OCI-LY7 (cell line): ENCODE data around the gene ATP6V1D. TPM values are rescaled to one million over a fixed set of nuclear protein-coding genes. Genes with fewer than 3 reads are reported as not detected.

Experiments
- BruUV-seq: library from RNA; stranded (reverse); fragments of 400-500 nt; replicated peaks from 2 replicates; lab custom pipeline; 2021; lab: Mats Ljungman, UMichigan
- CTCF ChIA-PET: fragments of 300-600 bp; sonication (Branson Sonifier 250); formaldehyde crosslinking; loops from one replicate; lab custom pipeline; 2022; ENCODE audit warnings: antibody characterized with exemption; ENCODE audit not compliant: unreplicated experiment; lab: Charles Lee
- POLR2A ChIA-PET: fragments of 300-600 bp; sonication (Branson Sonifier 250); formaldehyde crosslinking; loops from one replicate; lab custom pipeline; 2022; ENCODE audit warnings: antibody characterized with exemption; lab: Charles Lee
- DNase-seq: peaks from one replicate; pipeline ENCODE4 v3.0.0-alpha.2; 2015; ENCODE audit warnings: low spot score
- H2AFZ ChIP-seq: fragments of 200-600 bp; sonication (generic), shearing (Covaris generic); 2 replicates; pipeline ENCODE4 v1.6.1; 2014; ENCODE audit warnings: mild to moderate bottlenecking, antibody characterized with exemption, low read length, moderate library complexity
- H3K27ac ChIP-seq: fragments of 200-600 bp; sonication (generic); 2 replicates; pipeline ENCODE4 v1.5.1; 2014; ENCODE audit warnings: mixed run types, low read depth, mild to moderate bottlenecking, moderate library complexity, low read length, inconsistent platforms; ENCODE audit not compliant: poor library complexity, severe bottlenecking
- H3K36me3 ChIP-seq: fragments of 200-600 bp; sonication (generic); 2 replicates; pipeline ENCODE4 v1.6.1; 2014; ENCODE audit warnings: mild to moderate bottlenecking, antibody characterized with exemption, low read length, moderate library complexity, mixed read lengths; ENCODE audit not compliant: insufficient read depth
- H3K4me1 ChIP-seq: fragments of 200-600 bp; sonication (generic); 2 replicates; pipeline ENCODE4 v1.5.1; 2014; ENCODE audit warnings: mild to moderate bottlenecking, low read length; ENCODE audit not compliant: insufficient read depth, poor library complexity, severe bottlenecking
- H3K4me2 ChIP-seq: fragments of 200-600 bp; sonication (generic); 2 replicates; pipeline ENCODE4 v1.6.1; 2014; ENCODE audit warnings: mild to moderate bottlenecking, low read length
- H3K4me3 ChIP-seq: fragments of 200-600 bp; sonication (generic); 2 replicates; pipeline ENCODE4 v1.5.1; 2014; ENCODE audit warnings: mild to moderate bottlenecking, low read depth, low read length; ENCODE audit not compliant: poor library complexity, severe bottlenecking
- H3K79me2 ChIP-seq: fragments of 200-600 bp; sonication (generic); 2 replicates; pipeline ENCODE4 v1.6.1; 2016; ENCODE audit warnings: low read depth, mild to moderate bottlenecking, low read length, moderate library complexity, mixed read lengths; ENCODE audit not compliant: insufficient read depth
- H3K9me2 ChIP-seq: fragments of 200-600 bp; sonication (generic); 2 replicates; pipeline ENCODE4 v1.6.1; 2016; ENCODE audit warnings: mild to moderate bottlenecking, low read length, mixed read lengths; ENCODE audit not compliant: insufficient read depth
- H3K9me3 ChIP-seq: fragments of 200-600 bp; sonication (generic); 2 replicates; pipeline ENCODE4 v1.6.1; 2014; ENCODE audit warnings: mild to moderate bottlenecking, mixed run types, low read length, mixed read lengths
- H4K20me1 ChIP-seq: fragments of 200-600 bp; sonication (generic); 2 replicates; pipeline ENCODE4 v1.6.1; 2014; ENCODE audit warnings: mild to moderate bottlenecking, antibody characterized with exemption, low read length, moderate library complexity, mixed read lengths; ENCODE audit not compliant: insufficient read depth
- CTCF ChIP-seq: fragments of 200-600 bp; sonication (generic); conservative IDR thresholded peaks from 2 replicates; pipeline ENCODE4 v1.5.1; 2014; ENCODE audit warnings: mild to moderate bottlenecking, antibody characterized with exemption, low read length, moderate library complexity, mixed read lengths
- EZH2phosphoT487 ChIP-seq: fragments of 200-600 bp; sonication (generic); IDR thresholded peaks from 2 replicates; pipeline ENCODE4 v1.6.1; 2018; ENCODE audit warnings: low read depth, borderline replicate concordance, mild to moderate bottlenecking, mixed run types, antibody characterized with exemption, low read length, moderate library complexity, mixed read lengths
- intact Hi-C: fragments of 100-400 bp; cut with micrococcal nuclease; formaldehyde crosslinking; loops from one replicate; pipeline ENCODE4 v1.10.0; 2022; ENCODE audit not compliant: unreplicated experiment
- total RNA-seq, 2 experiments: library from RNA; depleted of rRNA in 1 of 2; stranded (reverse); fragments of >200 nt in 1 of 2; shearing (Covaris generic) in 1 of 2; gene quantifications; 2 replicates each; pipeline ENCODE4 v1.2.3, GENCODE V29; 2014 to 2022

ATP6V1D gene
- total RNA-seq, 2 experiments from 2014 or later: 33.5 to 39.0 TPM

GRCh38 chr14:67370830-67371229 lies 11.2 kb upstream of the ATP6V1D start:
- Histone ChIP-seq H3K4me3 (no peak overlapping the region), H3K4me2 (no peak overlapping the region), H3K9me2 (no peaks in the 10 kb centered on the region), H4K20me1 (peaks cover under 1% of the 10 kb centered on the region; the same call in 1 of the 2 replicates), H3K36me3 (peaks cover 97% of the 10 kb centered on the region), H3K27ac (no peak overlapping the region), H3K9me3 (no peaks in the 10 kb centered on the region), H3K4me1 (no peaks in the 10 kb centered on the region), H2AFZ (no peak overlapping the region), H3K79me2 (peaks cover 85% of the 10 kb centered on the region)
- CTCF ChIA-PET: no interaction called here
- TF ChIP-seq EZH2phosphoT487 (no peak), CTCF (no peak)
- POLR2A ChIA-PET: no interaction called here
- no peak for DNase-seq
- intact Hi-C loops: no loop called here
- no TSS peak for BruUV-seq

- POLR2A ChIA-PET: interaction anchor here (0.6 to 1.5 kb wide), 5 partner anchors 8 to 529 kb away, joined by 3 to 5 read pairs (median 3); partner anchors contain the start of gene PIGH
- no TSS peak for BruUV-seq
- no peaks in the 10 kb centered on the region for H3K9me3 ChIP-seq
- intact Hi-C loops: no loop called here
- no peak overlapping the region for H3K4me2 ChIP-seq
- H3K36me3 ChIP-seq: peaks cover 89% of the 10 kb centered on the region
- H2AFZ ChIP-seq: no peak overlapping the region
- H3K4me1 ChIP-seq: peaks cover 21% of the 10 kb centered on the region
- H4K20me1 ChIP-seq: peaks cover 42% of the 10 kb centered on the region
- H3K4me3 ChIP-seq: no peak overlapping the region
- CTCF ChIA-PET: no interaction called here
- H3K79me2 ChIP-seq: peaks cover 92% of the 10 kb centered on the region
- DNase-seq: no peak
- H3K9me2 ChIP-seq: no peaks in the 10 kb centered on the region
- no peak for TF ChIP-seq CTCF
- TF ChIP-seq EZH2phosphoT487: no peak
- no peak overlapping the region for H3K27ac ChIP-seq
Measured at GRCh38 chr14:67365476-67365875, 5.9 kb upstream of the ATP6V1D start.

DNA sequence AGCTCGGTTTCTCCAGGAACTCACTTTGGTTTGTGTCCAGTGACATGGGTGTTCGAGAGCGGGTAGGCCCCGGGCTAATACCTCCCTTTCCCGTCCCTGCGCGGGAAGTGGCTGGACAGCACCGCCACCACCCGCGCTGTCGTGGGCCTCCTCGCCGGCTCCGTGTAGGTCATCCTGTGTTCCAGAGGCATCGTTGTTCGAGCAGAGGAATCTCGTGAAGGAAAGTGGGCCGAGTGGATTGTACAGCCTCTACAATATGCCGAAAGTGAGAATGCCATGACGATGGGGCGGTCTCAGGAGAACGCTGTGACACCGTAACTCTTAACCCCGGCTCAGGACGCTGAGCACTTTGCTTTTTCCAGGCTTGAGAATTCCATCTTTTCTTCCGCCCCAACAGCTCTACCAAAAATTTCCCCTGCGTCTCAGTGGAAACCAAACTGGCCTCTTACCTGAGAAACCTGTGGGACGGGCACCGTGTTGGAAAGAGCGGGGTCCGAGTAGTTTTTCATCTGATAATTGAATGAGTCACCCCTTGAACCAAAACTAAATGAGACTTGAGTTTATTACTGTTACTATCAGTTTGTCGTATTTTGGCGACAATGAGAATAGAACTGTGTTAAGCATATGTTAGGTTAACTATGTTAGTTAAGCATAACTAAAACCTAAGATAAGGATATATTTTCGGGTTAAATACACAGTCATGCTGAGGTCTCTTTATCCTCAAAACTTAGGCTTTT lies 1.0 kb upstream of the ATP6V1D start:
- H4K20me1 ChIP-seq: peaks cover 40% of the 10 kb centered on the region
- H3K36me3 ChIP-seq: peaks cover 44% of the 10 kb centered on the region
- TSS peak; percentile 79 for BruUV-seq
- ChIA-PET CTCF (interaction anchor here (1.4 kb wide), 1 partner anchor 239 kb away, joined by 3 read pairs; the partner anchor contains the start of gene PIGH), POLR2A (interaction anchor here (0.9 to 1.3 kb wide), 3 partner anchors 20 to 239 kb away, joined by 3 read pairs; partner anchors contain the start of gene PIGH)
- intact Hi-C loops: loop anchor here (2.0 kb wide), 1 partner anchor 120 kb away; the partner anchor contains the start of gene PALS1
- peak overlapping the region; percentile 90 for H2AFZ ChIP-seq
- no peak for TF ChIP-seq EZH2phosphoT487
- no peak for TF ChIP-seq CTCF
- no peaks in the 10 kb centered on the region for H3K9me3 ChIP-seq
- H3K79me2 ChIP-seq: peaks cover 67% of the 10 kb centered on the region
- H3K4me2 ChIP-seq: peak overlapping the region; percentile 88
- DNase-seq: no peak
- peak overlapping the region; percentile 76 for H3K27ac ChIP-seq
- peaks cover 39% of the 10 kb centered on the region for H3K4me1 ChIP-seq
- H3K9me2 ChIP-seq: no peaks in the 10 kb centered on the region
- peak overlapping the region; percentile 93 for H3K4me3 ChIP-seq
